Progenitor cell of endocrine pancreas (in vitro differentiated cells): ENCODE data around the gene PLEKHG4B. TPM values are rescaled to one million over a fixed set of nuclear protein-coding genes. Genes with fewer than 3 reads are reported as not detected.
"Not testable (repeated sequence)": the region's sequence is repeated elsewhere in the genome, so short reads cannot be mapped to it uniquely, and the experiment has no call there.

Experiments used
- DNase-seq: peaks from one replicate; pipeline ENCODE4 v3.0.0; 2021; ENCODE audit warnings: low spot score; ENCODE audit not compliant: unreplicated experiment
- H3K27ac Mint-ChIP-seq: 2 replicates; pipeline ENCODE4 v1.8.0; 2021; ENCODE audit warnings: mild to moderate bottlenecking, moderate library complexity, mixed read lengths
- H3K27me3 Mint-ChIP-seq: 2 replicates; pipeline ENCODE4 v1.8.0; 2021; ENCODE audit warnings: mixed read lengths
- H3K36me3 Mint-ChIP-seq: 2 replicates; pipeline ENCODE4 v1.8.0; 2022; ENCODE audit warnings: mixed read lengths; ENCODE audit not compliant: insufficient read depth
- H3K4me1 Mint-ChIP-seq: 2 replicates; pipeline ENCODE4 v1.8.0; 2021; ENCODE audit warnings: low read depth, mixed read lengths
- H3K4me3 Mint-ChIP-seq: 2 replicates; pipeline ENCODE4 v1.8.0; 2021; ENCODE audit warnings: low read depth, mild to moderate bottlenecking, moderate library complexity, mixed read lengths
- H3K9me3 Mint-ChIP-seq: 2 replicates; pipeline ENCODE4 v1.8.0; 2021; ENCODE audit warnings: low read depth, mixed read lengths
- long read RNA-seq: library from polyadenylated mRNA; unstranded; transcript quantifications from one replicate; pipeline ENCODE4 v2.0.0, GENCODE V29; 2020
- total RNA-seq: library from RNA; stranded (reverse); gene quantifications from 2 replicates; pipeline ENCODE4 v1.2.1, GENCODE V29; 2021
- TF ChIP-seq, protein P1 (sequence below): fragments of 200-600 bp; sonication (generic); IDR thresholded peaks from one replicate; pipeline ENCODE4 v1.5.0; 2021; ENCODE audit warnings: antibody characterized with exemption, mild to moderate bottlenecking; ENCODE audit not compliant: unreplicated experiment

Gene PLEKHG4B, protein sequence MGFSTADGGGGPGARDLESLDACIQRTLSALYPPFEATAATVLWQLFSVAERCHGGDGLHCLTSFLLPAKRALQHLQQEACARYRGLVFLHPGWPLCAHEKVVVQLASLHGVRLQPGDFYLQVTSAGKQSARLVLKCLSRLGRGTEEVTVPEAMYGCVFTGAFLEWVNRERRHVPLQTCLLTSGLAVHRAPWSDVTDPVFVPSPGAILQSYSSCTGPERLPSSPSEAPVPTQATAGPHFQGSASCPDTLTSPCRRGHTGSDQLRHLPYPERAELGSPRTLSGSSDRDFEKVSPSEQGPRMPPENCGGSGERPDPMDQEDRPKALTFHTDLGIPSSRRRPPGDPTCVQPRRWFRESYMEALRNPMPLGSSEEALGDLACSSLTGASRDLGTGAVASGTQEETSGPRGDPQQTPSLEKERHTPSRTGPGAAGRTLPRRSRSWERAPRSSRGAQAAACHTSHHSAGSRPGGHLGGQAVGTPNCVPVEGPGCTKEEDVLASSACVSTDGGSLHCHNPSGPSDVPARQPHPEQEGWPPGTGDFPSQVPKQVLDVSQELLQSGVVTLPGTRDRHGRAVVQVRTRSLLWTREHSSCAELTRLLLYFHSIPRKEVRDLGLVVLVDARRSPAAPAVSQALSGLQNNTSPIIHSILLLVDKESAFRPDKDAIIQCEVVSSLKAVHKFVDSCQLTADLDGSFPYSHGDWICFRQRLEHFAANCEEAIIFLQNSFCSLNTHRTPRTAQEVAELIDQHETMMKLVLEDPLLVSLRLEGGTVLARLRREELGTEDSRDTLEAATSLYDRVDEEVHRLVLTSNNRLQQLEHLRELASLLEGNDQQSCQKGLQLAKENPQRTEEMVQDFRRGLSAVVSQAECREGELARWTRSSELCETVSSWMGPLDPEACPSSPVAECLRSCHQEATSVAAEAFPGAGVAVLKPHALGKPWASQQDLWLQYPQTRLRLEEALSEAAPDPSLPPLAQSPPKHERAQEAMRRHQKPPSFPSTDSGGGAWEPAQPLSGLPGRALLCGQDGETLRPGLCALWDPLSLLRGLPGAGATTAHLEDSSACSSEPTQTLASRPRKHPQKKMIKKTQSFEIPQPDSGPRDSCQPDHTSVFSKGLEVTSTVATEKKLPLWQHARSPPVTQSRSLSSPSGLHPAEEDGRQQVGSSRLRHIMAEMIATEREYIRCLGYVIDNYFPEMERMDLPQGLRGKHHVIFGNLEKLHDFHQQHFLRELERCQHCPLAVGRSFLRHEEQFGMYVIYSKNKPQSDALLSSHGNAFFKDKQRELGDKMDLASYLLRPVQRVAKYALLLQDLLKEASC (N-terminal part only)
- 56.8 and 59.5 TPM in 2 replicates for total RNA-seq
- long read RNA-seq, partial matches to known transcripts: 9 of 26 reads
- long read RNA-seq, other reads (novel, unspliced or antisense): 14 of 26 reads

DNA sequence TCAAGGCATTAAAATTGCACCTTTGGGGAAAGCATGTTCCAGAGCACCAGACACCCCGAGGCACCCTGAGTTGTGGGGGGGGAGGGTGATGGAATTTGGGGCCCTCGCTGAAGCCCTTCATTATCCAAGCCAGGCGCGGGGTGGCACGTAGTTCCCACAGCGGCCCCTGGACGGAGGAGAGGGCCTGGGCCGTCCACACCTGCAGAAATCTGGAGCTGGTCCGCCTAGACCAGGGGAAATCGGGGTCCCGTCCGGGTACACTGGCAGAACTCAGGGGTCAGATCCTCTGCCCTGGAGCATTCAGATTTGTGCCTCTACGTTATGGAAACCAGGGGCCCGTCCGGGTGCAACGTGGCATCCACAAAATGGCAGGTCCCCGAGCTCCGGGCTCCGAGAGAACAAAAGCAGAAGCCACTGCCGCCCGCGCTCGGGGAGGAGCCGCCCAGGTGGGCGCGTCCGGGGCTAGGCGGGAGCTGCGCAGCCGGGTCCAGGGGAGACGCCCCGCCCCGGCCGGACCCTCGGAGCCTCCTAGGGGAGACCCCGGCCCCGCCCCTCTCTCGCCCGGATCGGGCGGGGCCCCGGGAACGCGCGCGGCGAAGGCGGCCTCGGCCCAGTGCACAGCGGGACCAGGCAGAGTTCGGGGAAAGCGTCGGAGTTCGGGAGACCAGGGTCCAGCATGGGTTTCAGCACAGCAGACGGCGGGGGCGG is at the start of gene PLEKHG4B:
TSS of gene PLEKHG4B (plus strand) at position 613 of the 708 bp plus-strand sequence. CDS start at position 677, 64 bp downstream.
- Mint-ChIP-seq H3K27me3 (peaks cover 30% of the 10 kb centered on the region), H3K36me3 (peaks cover 3% of the 10 kb centered on the region), H3K9me3 (no peaks in the 10 kb centered on the region), H3K27ac (peak within 1 kb of the TSS; percentile 96), H3K4me3 (peak within 1 kb of the TSS; percentile 83), H3K4me1 (peaks cover 22% of the 10 kb centered on the region)
- peak; percentile 82 for DNase-seq
- TF ChIP-seq, protein P1, sequence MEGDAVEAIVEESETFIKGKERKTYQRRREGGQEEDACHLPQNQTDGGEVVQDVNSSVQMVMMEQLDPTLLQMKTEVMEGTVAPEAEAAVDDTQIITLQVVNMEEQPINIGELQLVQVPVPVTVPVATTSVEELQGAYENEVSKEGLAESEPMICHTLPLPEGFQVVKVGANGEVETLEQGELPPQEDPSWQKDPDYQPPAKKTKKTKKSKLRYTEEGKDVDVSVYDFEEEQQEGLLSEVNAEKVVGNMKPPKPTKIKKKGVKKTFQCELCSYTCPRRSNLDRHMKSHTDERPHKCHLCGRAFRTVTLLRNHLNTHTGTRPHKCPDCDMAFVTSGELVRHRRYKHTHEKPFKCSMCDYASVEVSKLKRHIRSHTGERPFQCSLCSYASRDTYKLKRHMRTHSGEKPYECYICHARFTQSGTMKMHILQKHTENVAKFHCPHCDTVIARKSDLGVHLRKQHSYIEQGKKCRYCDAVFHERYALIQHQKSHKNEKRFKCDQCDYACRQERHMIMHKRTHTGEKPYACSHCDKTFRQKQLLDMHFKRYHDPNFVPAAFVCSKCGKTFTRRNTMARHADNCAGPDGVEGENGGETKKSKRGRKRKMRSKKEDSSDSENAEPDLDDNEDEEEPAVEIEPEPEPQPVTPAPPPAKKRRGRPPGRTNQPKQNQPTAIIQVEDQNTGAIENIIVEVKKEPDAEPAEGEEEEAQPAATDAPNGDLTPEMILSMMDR: no peak

DNA sequence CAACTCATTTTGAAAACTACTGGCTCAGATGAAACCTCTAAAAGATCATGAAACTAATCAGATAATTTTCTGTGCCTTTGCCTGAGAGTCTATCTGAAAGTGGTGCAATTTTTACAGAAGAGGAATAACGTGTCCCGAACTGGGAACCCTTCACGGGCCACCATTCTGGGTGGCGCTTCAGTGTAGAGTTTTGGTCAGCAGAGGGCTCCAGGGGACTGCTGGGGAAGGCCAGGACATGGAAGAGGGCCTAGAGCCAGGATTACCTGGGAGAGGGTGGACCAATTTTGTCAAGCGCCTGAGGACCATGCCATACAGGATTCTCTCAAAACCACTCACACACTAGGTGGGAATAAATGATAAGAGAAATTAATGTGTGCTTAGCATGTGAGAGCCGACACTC is 49.7 kb upstream of the PLEKHG4B start:
- H3K9me3 Mint-ChIP-seq: no peaks in the 10 kb centered on the region
- no peaks in the 10 kb centered on the region for H3K36me3 Mint-ChIP-seq
- peaks cover 73% of the 10 kb centered on the region for H3K27me3 Mint-ChIP-seq
- TF ChIP-seq, protein P1: peak; percentile 64
- no peak overlapping the region for H3K27ac Mint-ChIP-seq
- DNase-seq: no peak
- no peak overlapping the region for H3K4me3 Mint-ChIP-seq
- no peaks in the 10 kb centered on the region for H3K4me1 Mint-ChIP-seq

DNA sequence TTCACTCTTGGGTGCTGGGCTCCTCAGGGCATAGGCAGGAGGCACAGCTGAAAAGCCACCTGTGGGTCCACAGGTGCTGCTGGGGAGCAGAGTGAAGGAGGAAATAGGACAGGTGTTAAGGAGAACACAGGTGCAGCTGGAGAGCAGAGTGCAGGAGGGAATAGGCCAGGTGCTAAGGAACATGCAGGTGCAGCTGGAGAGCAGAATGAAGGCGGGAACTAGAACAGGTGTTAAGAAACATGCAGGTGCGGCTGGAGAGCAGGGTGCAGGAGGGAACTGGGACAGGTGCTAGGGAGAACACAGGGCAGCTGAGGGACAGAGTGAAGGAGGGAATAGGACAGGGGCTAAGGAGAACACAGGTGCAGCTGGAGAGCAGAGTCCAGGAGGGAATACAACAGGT is 43.8 kb upstream of the PLEKHG4B start:
- peak overlapping the region; percentile 2 for H3K27ac Mint-ChIP-seq
- no peak for DNase-seq
- no peaks in the 10 kb centered on the region for H3K36me3 Mint-ChIP-seq
- peaks cover 3% of the 10 kb centered on the region for H3K4me1 Mint-ChIP-seq
- H3K27me3 Mint-ChIP-seq: peaks cover 70% of the 10 kb centered on the region
- TF ChIP-seq, protein P1: no peak
- H3K4me3 Mint-ChIP-seq: no peak overlapping the region
- no peaks in the 10 kb centered on the region for H3K9me3 Mint-ChIP-seq

DNA sequence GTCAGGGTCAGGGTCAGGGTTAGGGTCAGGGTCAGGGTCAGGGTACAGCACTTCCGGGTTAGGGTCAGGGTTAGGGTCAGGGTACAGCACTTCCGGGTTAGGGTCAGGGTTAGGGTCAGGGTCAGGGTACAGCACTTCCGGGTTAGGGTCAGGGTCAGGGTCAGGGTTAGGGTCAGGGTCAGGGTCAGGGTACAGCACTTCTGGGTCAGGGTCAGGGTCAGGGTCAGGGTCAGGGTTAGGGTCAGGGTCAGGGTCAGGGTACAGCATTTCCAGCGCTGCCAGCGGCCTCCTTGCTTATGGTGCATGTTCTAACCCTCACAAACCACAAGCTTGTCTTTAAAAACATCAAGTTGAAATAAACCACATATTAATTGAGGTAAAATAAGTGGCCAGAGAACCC is 42.4 kb upstream of the PLEKHG4B start:
- peaks cover 69% of the 10 kb centered on the region for H3K27me3 Mint-ChIP-seq
- not testable (repeated sequence) for DNase-seq, H3K36me3 Mint-ChIP-seq, H3K9me3 Mint-ChIP-seq, H3K27ac Mint-ChIP-seq, H3K4me3 Mint-ChIP-seq, H3K4me1 Mint-ChIP-seq

DNA sequence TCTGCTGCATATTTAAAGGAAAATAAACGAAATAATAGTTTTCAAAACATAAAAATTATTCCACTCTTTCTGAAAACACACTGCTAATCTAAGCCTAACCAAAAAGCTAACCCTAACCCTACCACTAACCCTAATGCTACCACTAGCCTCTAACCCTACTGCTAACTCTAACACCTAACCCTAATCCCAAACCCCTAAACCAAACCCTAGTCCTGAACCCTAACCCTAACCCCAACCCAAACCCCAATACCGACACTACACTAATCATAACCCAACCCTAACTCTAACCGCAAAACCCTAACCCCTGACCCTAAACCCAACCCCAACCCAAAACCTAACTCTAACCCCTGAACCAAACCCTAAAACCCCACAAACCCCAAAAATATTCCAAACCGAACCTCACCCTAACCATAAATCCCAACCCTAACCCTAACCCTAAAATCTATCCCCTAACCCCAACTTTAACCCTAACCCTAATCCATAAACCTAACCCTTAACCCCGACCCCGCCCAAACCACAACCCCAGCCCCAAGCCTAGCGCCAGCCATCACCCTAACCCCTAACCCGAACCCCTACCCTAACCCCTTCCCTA is 41.9 kb upstream of the PLEKHG4B start:
- H3K4me3 Mint-ChIP-seq: no peak overlapping the region
- no peaks in the 10 kb centered on the region for H3K9me3 Mint-ChIP-seq
- TF ChIP-seq, protein P1: no peak
- H3K4me1 Mint-ChIP-seq: peaks cover 3% of the 10 kb centered on the region
- DNase-seq: no peak
- H3K36me3 Mint-ChIP-seq: no peaks in the 10 kb centered on the region
- no peak overlapping the region for H3K27ac Mint-ChIP-seq
- H3K27me3 Mint-ChIP-seq: peaks cover 74% of the 10 kb centered on the region
